GM10248 (cell line): Measurements from ENCODE around the gene STOML1.

Experiments
- CTCF ChIA-PET: fragments of 300-600 bp; sonication (Branson Sonifier 250); formaldehyde crosslinking; extraction: SDS; loops from one replicate; lab custom pipeline; 2021; ENCODE audit warnings: antibody characterized with exemption; lab: Yijun Ruan, JAX
- POLR2A ChIA-PET: fragments of 350-650 bp; sonication (Branson Sonifier 250); formaldehyde crosslinking; extraction: SDS; loops from one replicate; lab custom pipeline; 2020; ENCODE audit warnings: antibody characterized with exemption; lab: Yijun Ruan, JAX
- DNase-seq: peaks from one replicate; pipeline ENCODE4 v3.0.0; 2012; ENCODE audit errors: extremely low spot score
- CTCF ChIP-seq: IDR thresholded peaks from 2 replicates; pipeline ENCODE4 v1.5.1; 2012; ENCODE audit warnings: mild to moderate bottlenecking, low read depth; ENCODE audit errors: extremely low read depth, missing control alignments, control extremely low read depth

The STOML1 gene

GRCh38 chr15:73930790-73931281 lies 61.3 kb downstream of the STOML1 start:
- ChIA-PET POLR2A (no interaction called here), CTCF (no interaction called here)
- TF ChIP-seq CTCF = no peak
- DNase-seq = no peak

GRCh38 chr15:73930371-73930770 lies 61.7 kb downstream of the STOML1 start:
- DNase-seq = no peak
- TF ChIP-seq CTCF = no peak
- ChIA-PET CTCF (no interaction called here), POLR2A (no interaction called here)

- no peak for TF ChIP-seq CTCF
- ChIA-PET POLR2A (no interaction called here), CTCF (interaction anchor here (0.8 kb wide), 1 partner anchor 19 kb away, joined by 3 read pairs; no protein-coding TSS in a partner anchor)
- no peak for DNase-seq
Measured at GRCh38 chr15:73928971-73929627, 63.0 kb downstream of the STOML1 start.
